Neural progenitor cell (in vitro differentiated cells): ENCODE measurements around the gene SEMA3C.

Experiments
- EZH2 ChIP-seq: fragments of 200-600 bp; sonication (generic); IDR thresholded peaks from 2 replicates; pipeline ENCODE4 v1.6.1; 2017; ENCODE audit warnings: antibody characterized with exemption, mild to moderate bottlenecking, moderate library complexity
- EZH2phosphoT487 ChIP-seq: fragments of 200-600 bp; sonication (generic); IDR thresholded peaks from 2 replicates; pipeline ENCODE4 v1.6.1; 2017; ENCODE audit warnings: antibody characterized with exemption
- TF ChIP-seq, protein P1 (sequence below): fragments of 200-600 bp; sonication (generic); IDR thresholded peaks from 2 replicates; pipeline ENCODE4 v1.5.1; 2017; ENCODE audit warnings: antibody characterized with exemption, mild to moderate bottlenecking

- TF ChIP-seq, protein P1, sequence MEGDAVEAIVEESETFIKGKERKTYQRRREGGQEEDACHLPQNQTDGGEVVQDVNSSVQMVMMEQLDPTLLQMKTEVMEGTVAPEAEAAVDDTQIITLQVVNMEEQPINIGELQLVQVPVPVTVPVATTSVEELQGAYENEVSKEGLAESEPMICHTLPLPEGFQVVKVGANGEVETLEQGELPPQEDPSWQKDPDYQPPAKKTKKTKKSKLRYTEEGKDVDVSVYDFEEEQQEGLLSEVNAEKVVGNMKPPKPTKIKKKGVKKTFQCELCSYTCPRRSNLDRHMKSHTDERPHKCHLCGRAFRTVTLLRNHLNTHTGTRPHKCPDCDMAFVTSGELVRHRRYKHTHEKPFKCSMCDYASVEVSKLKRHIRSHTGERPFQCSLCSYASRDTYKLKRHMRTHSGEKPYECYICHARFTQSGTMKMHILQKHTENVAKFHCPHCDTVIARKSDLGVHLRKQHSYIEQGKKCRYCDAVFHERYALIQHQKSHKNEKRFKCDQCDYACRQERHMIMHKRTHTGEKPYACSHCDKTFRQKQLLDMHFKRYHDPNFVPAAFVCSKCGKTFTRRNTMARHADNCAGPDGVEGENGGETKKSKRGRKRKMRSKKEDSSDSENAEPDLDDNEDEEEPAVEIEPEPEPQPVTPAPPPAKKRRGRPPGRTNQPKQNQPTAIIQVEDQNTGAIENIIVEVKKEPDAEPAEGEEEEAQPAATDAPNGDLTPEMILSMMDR, result no peak
- TF ChIP-seq EZH2, result no peak
- no peak for TF ChIP-seq EZH2phosphoT487
Measured at GRCh38 chr7:80731281-80731680, 187.6 kb downstream of the SEMA3C start.
